Trophoblast cell (in vitro differentiated cells and primary cell): ENCODE results near the gene C4B.
"Not testable (repeated sequence)": the region's sequence is repeated elsewhere in the genome, so short reads cannot be mapped to it uniquely, and the experiment has no call there.

Experiments
- DNase-seq, 2 donors: peaks; one replicate each; pipeline ENCODE4 v3.0.0-alpha.2; 2016
- H2AFZ ChIP-seq: 2 replicates; pipeline ENCODE4 v1.6.1; 2013; ENCODE audit warnings: low read length, moderate library complexity, mild to moderate bottlenecking; ENCODE audit not compliant: insufficient read depth, poor library complexity
- H2AK5ac ChIP-seq: 2 replicates; pipeline ENCODE4 v1.6.1; 2013; ENCODE audit warnings: mild to moderate bottlenecking, low read length
- H2BK120ac ChIP-seq: 2 replicates; pipeline ENCODE4 v1.6.1; 2013; ENCODE audit warnings: low read length, mild to moderate bottlenecking, moderate library complexity; ENCODE audit not compliant: insufficient read depth, poor library complexity
- H2BK12ac ChIP-seq: 2 replicates; pipeline ENCODE4 v1.6.1; 2013; ENCODE audit warnings: mild to moderate bottlenecking, low read length, moderate library complexity
- H2BK5ac ChIP-seq: 2 replicates; pipeline ENCODE4 v1.6.1; 2013; ENCODE audit warnings: low read length, low read depth, moderate library complexity, mild to moderate bottlenecking; ENCODE audit not compliant: poor library complexity
- H3K14ac ChIP-seq: 2 replicates; pipeline ENCODE4 v1.6.1; 2013; ENCODE audit warnings: mild to moderate bottlenecking, low read length
- H3K18ac ChIP-seq: 2 replicates; pipeline ENCODE4 v1.6.1; 2013; ENCODE audit warnings: mild to moderate bottlenecking, low read length
- H3K23ac ChIP-seq: 2 replicates; pipeline ENCODE4 v1.6.1; 2013; ENCODE audit warnings: low read length
- H3K27ac ChIP-seq: 2 replicates; pipeline ENCODE4 v1.5.1; 2013; ENCODE audit warnings: low read depth, mild to moderate bottlenecking, inconsistent platforms, low read length, moderate library complexity
- H3K27me3 ChIP-seq: 2 replicates; pipeline ENCODE4 v1.6.1; 2013; ENCODE audit warnings: inconsistent platforms, mild to moderate bottlenecking, low read length, moderate library complexity; ENCODE audit not compliant: insufficient read depth
- H3K36me3 ChIP-seq, 2 experiments: 1 replicate in 1 of 2; 2 replicates in 1 of 2; pipeline ENCODE4 v1.6.1; 2013; ENCODE audit warnings: low read length in 2 of 2, mild to moderate bottlenecking in 2 of 2, moderate library complexity in 1 of 2; ENCODE audit not compliant: insufficient read depth in 2 of 2, control insufficient read depth in 1 of 2
- H3K4ac ChIP-seq: 2 replicates; pipeline ENCODE4 v1.6.1; 2013; ENCODE audit warnings: low read depth, mild to moderate bottlenecking, low read length, moderate library complexity
- H3K4me1 ChIP-seq, 2 experiments: 1 replicate in 1 of 2; 2 replicates in 1 of 2; pipeline ENCODE4 v1.6.1; 2013; ENCODE audit warnings: low read length in 2 of 2, mild to moderate bottlenecking in 2 of 2, moderate library complexity in 1 of 2; ENCODE audit not compliant: insufficient read depth in 2 of 2, control insufficient read depth in 1 of 2
- H3K4me2 ChIP-seq: 2 replicates; pipeline ENCODE4 v1.6.1; 2013; ENCODE audit warnings: inconsistent platforms, mild to moderate bottlenecking, low read length, moderate library complexity
- H3K4me3 ChIP-seq: 2 replicates; pipeline ENCODE4 v1.5.1; 2013; ENCODE audit warnings: mild to moderate bottlenecking, low read depth, low read length, inconsistent platforms
- H3K79me1 ChIP-seq: one replicate; pipeline ENCODE4 v1.6.1; 2013; ENCODE audit warnings: low read length
- H3K79me2 ChIP-seq: 2 replicates; pipeline ENCODE4 v1.6.1; 2013; ENCODE audit warnings: low read length, mild to moderate bottlenecking; ENCODE audit not compliant: control insufficient read depth, insufficient read depth, poor library complexity
- H3K9ac ChIP-seq: 2 replicates; pipeline ENCODE4 v1.6.1; 2013; ENCODE audit warnings: mild to moderate bottlenecking, low read length
- H3K9me3 ChIP-seq: 2 replicates; pipeline ENCODE4 v1.6.1; 2013; ENCODE audit warnings: low read depth, mild to moderate bottlenecking, control low read depth, inconsistent platforms, low read length; ENCODE audit not compliant: insufficient read depth
- H4K12ac ChIP-seq: 2 replicates; pipeline ENCODE4 v1.6.1; 2013; ENCODE audit warnings: low read depth, mild to moderate bottlenecking, low read length, moderate library complexity
- H4K8ac ChIP-seq: 2 replicates; pipeline ENCODE4 v1.6.1; 2013; ENCODE audit warnings: low read depth, mild to moderate bottlenecking, low read length, moderate library complexity
- H4K91ac ChIP-seq: one replicate; pipeline ENCODE4 v1.6.1; 2013; ENCODE audit warnings: low read depth, mild to moderate bottlenecking, low read length, moderate library complexity
- WGBS: extraction: QIAGEN DNeasy Blood & Tissue Kit; methylation state at CpG from one replicate; pipeline ENCODE4 v1.1.7; 2013; ENCODE audit warnings: missing lambda C conversion rate; ENCODE audit not compliant: insufficient read length, insufficient coverage; ENCODE audit errors: extremely low coverage; 5-methylcytosine and 5-hydroxymethylcytosine counted together

Gene C4B

DNA sequence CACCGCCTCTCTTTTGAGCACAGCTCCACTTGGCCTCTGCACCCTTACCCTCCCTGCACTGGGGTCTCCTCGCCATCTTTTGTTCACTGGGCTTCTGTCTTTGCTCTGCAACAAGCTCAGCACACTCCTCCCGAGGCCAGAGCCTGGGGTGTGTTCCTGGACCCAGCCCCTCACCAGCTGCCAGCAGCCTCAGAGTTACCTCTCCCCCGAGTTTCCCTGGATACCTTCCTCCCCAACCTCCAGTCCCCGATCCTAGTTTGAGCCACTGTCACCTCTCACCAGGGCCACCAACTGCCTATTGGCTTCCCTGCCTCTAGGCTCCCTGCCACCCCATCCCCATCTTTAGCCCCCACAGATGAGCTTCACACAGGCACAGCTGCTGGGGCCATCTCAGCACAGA, 36.0 kb downstream of the C4B start:
- H3K14ac ChIP-seq = no peak overlapping the region
- no peak overlapping the region for H3K4me3 ChIP-seq
- no peak overlapping the region for H2BK12ac ChIP-seq
- no peaks in the 10 kb centered on the region for H3K27me3 ChIP-seq
- no CpG with 5 or more reads among the region's 5 CpGs for WGBS
- no peak overlapping the region for H4K12ac ChIP-seq
- no peak overlapping the region for H3K9ac ChIP-seq
- no peak overlapping the region for H3K4ac ChIP-seq
- H2BK5ac ChIP-seq = no peak overlapping the region
- no peak overlapping the region for H3K18ac ChIP-seq
- no peak for DNase-seq
- H3K4me2 ChIP-seq = no peak overlapping the region
- no peak overlapping the region for H3K27ac ChIP-seq
- H3K23ac ChIP-seq = no peak overlapping the region
- no peak overlapping the region for H4K8ac ChIP-seq
- H3K4me1 ChIP-seq = peaks cover 19 to 20% of the 10 kb centered on the region in 2 experiments
- no peak overlapping the region for H4K91ac ChIP-seq
- no peak overlapping the region for H2AFZ ChIP-seq
- no peaks in the 10 kb centered on the region for H3K36me3 ChIP-seq
- no peaks in the 10 kb centered on the region for H3K9me3 ChIP-seq
- H2AK5ac ChIP-seq = no peak overlapping the region
- H2BK120ac ChIP-seq = no peak overlapping the region
- H3K79me1 ChIP-seq = peaks cover 8% of the 10 kb centered on the region
- H3K79me2 ChIP-seq = no peaks in the 10 kb centered on the region

DNA sequence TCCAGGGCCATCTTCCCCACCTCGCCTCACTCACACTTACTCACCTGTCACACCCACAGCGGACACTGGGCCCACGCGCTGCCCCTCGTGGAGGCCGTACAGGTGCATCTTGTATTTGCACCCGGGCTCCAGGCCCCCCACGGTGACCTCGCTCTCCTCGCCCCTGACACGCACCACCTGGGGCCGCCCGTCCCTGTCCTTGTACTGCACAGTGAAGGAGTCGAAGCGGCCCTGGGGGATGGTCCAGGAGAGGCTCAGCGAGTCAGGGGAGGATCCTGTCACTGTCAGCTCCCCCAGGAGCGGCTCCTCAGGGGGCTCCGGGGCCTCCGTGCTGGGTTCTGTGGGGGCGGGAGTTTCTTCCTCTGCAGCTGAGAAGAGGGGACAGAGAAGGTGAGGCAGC, 38.0 kb downstream of the C4B start:
- not testable (repeated sequence) for H2BK12ac ChIP-seq, H2AK5ac ChIP-seq, H2BK120ac ChIP-seq, H3K4me1 ChIP-seq, H2AFZ ChIP-seq, H3K79me1 ChIP-seq, H4K12ac ChIP-seq, H3K27ac ChIP-seq, H3K27me3 ChIP-seq, DNase-seq, H2BK5ac ChIP-seq, H3K4ac ChIP-seq, H3K14ac ChIP-seq, H3K36me3 ChIP-seq, H3K4me3 ChIP-seq, H3K18ac ChIP-seq, H4K8ac ChIP-seq, H3K9me3 ChIP-seq, H3K4me2 ChIP-seq, H4K91ac ChIP-seq, H3K79me2 ChIP-seq, H3K23ac ChIP-seq, H3K9ac ChIP-seq
- WGBS = no CpG with 5 or more reads among the region's 20 CpGs

DNA sequence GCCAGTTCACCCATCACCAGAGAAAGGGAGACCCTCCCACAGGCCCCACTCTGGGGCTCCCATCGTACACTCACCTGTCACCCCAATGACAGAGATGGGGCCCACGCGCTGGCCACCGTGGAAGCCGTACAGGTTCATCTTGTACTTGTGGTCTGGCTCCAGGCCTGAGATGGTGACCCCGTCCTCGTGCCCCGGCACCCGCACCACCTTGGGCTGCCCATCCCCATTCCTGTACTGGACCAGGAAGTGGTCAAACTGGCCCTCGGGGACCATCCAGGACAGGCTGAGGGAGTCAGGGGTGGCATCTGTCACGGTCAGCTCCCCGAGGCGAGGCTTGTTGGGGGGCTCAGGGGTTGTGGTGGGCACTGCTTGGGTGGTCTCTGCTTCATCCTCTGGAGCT, 38.7 kb downstream of the C4B start:
- H3K18ac ChIP-seq, H3K79me1 ChIP-seq, H4K91ac ChIP-seq, H3K9me3 ChIP-seq, H2AK5ac ChIP-seq, H3K4me2 ChIP-seq, H2BK5ac ChIP-seq, DNase-seq, H3K9ac ChIP-seq, H3K4me1 ChIP-seq, H3K4ac ChIP-seq, H2AFZ ChIP-seq, H2BK120ac ChIP-seq, H3K36me3 ChIP-seq, H3K79me2 ChIP-seq, H3K27ac ChIP-seq, H3K23ac ChIP-seq, H4K8ac ChIP-seq, H3K27me3 ChIP-seq, H3K14ac ChIP-seq, H3K4me3 ChIP-seq, H4K12ac ChIP-seq, H2BK12ac ChIP-seq: not testable (repeated sequence)
- no CpG with 5 or more reads among the region's 13 CpGs for WGBS

DNA sequence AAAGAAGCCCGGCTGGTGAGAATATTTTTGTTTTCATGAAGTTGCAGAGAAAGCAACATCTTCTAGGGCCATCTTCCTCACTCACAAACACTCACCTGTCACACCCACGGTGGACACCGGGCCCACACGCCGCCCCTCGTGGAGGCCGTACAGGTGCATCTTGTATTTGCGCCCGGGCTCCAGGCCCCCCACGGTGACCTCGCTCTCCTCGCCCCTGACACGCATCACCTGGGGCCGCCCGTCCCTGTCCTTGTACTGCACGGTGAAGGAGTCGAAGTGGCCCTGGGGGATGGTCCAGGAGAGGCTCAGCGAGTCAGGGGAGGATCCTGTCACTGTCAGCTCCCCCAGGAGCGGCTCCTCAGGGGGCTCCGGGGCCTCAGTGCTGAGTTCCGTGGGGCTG, 41.2 kb downstream of the C4B start:
- not testable (repeated sequence) for H3K27ac ChIP-seq, H2BK120ac ChIP-seq, H3K9ac ChIP-seq, H2AK5ac ChIP-seq, H2BK5ac ChIP-seq, H3K79me1 ChIP-seq, H3K18ac ChIP-seq, H4K8ac ChIP-seq, H3K4me1 ChIP-seq, H3K79me2 ChIP-seq, H3K36me3 ChIP-seq, H4K91ac ChIP-seq, H2BK12ac ChIP-seq, H3K23ac ChIP-seq, H2AFZ ChIP-seq, H3K14ac ChIP-seq, DNase-seq, H3K27me3 ChIP-seq, H4K12ac ChIP-seq, H3K4me2 ChIP-seq, H3K4me3 ChIP-seq, H3K4ac ChIP-seq, H3K9me3 ChIP-seq
- WGBS = no CpG with 5 or more reads among the region's 21 CpGs
